HCT116 (cell line): Measurements from ENCODE around the gene RACGAP1.

ENCODE experiments used
- ATF3 ChIP-seq: IDR thresholded peaks from 2 replicates; pipeline ENCODE4 v1.6.1; 2012
- CEBPB ChIP-seq: IDR thresholded peaks from 2 replicates; pipeline ENCODE4 v1.6.1; 2012; ENCODE audit warnings: low read depth
- CTCF ChIP-seq, 3 experiments: fragments of 200-600 bp in 1 of 3; sonication (generic) in 1 of 3; IDR thresholded peaks in 2 of 3; conservative IDR thresholded peaks in 1 of 3; 2 replicates each; pipeline ENCODE4 v1.5.1; 2012 to 2017; ENCODE audit warnings: low read depth in 2 of 3, low read length in 2 of 3, antibody characterized with exemption in 1 of 3, borderline replicate concordance in 1 of 3, control low read depth in 1 of 3, mild to moderate bottlenecking in 1 of 3, mixed read lengths in 1 of 3, mixed run types in 1 of 3, moderate library complexity in 1 of 3; ENCODE audit not compliant: insufficient read depth in 1 of 3
- EGR1 ChIP-seq: IDR thresholded peaks from 2 replicates; pipeline ENCODE4 v1.6.1; 2012; ENCODE audit warnings: low read depth
- ELF1 ChIP-seq: IDR thresholded peaks from 2 replicates; pipeline ENCODE4 v1.6.1; 2012; ENCODE audit warnings: low read depth, borderline replicate concordance
- JUND ChIP-seq: IDR thresholded peaks from 2 replicates; pipeline ENCODE4 v1.6.1; 2012
- POLR2A ChIP-seq: IDR thresholded peaks from 2 replicates; pipeline ENCODE4 v1.7.0; 2011; ENCODE audit warnings: borderline replicate concordance; ENCODE audit not compliant: insufficient read depth, insufficient read length; ENCODE audit errors: extremely low read depth
- POLR2AphosphoS5 ChIP-seq: IDR thresholded peaks from 2 replicates; pipeline ENCODE4 v1.6.1; 2011; ENCODE audit warnings: mild to moderate bottlenecking, low read depth, low read length, moderate library complexity
- TCF7L2 ChIP-seq: IDR thresholded peaks from 2 replicates; pipeline ENCODE4 v1.7.0; 2011; ENCODE audit warnings: borderline replicate concordance, inconsistent platforms; ENCODE audit not compliant: insufficient read depth, insufficient read length; ENCODE audit errors: extremely low read depth
- ZNF274 ChIP-seq: fragments of 200-500 bp; sonication (Bioruptor generic); IDR thresholded peaks from 2 replicates; pipeline ENCODE4 v1.6.1; 2014; ENCODE audit warnings: mild to moderate bottlenecking, low read depth, low read length, inconsistent platforms
- TF ChIP-seq, protein P1 (sequence below): IDR thresholded peaks from 2 replicates; pipeline ENCODE4 v1.6.1; 2012; ENCODE audit warnings: low read depth

GRCh38 chr12:49941556-49942511 is 83.5 kb downstream of the RACGAP1 start:
- no peak for TF ChIP-seq POLR2A
- TF ChIP-seq CTCF (IDR thresholded peaks at IDR 0.05 in 2 of 3, conservative IDR thresholded peaks at IDR 0.05 in 1 of 3; ENCODE audit: borderline replicate concordance in 1 of 3, insufficient read depth in 1 of 3, low read depth in 2 of 3, low read length in 2 of 3), result no peak
- TF ChIP-seq POLR2AphosphoS5, result no peak
- TF ChIP-seq ZNF274, result no peak
- no peak for TF ChIP-seq JUND
- no peak for TF ChIP-seq CEBPB
- TF ChIP-seq, protein P1, sequence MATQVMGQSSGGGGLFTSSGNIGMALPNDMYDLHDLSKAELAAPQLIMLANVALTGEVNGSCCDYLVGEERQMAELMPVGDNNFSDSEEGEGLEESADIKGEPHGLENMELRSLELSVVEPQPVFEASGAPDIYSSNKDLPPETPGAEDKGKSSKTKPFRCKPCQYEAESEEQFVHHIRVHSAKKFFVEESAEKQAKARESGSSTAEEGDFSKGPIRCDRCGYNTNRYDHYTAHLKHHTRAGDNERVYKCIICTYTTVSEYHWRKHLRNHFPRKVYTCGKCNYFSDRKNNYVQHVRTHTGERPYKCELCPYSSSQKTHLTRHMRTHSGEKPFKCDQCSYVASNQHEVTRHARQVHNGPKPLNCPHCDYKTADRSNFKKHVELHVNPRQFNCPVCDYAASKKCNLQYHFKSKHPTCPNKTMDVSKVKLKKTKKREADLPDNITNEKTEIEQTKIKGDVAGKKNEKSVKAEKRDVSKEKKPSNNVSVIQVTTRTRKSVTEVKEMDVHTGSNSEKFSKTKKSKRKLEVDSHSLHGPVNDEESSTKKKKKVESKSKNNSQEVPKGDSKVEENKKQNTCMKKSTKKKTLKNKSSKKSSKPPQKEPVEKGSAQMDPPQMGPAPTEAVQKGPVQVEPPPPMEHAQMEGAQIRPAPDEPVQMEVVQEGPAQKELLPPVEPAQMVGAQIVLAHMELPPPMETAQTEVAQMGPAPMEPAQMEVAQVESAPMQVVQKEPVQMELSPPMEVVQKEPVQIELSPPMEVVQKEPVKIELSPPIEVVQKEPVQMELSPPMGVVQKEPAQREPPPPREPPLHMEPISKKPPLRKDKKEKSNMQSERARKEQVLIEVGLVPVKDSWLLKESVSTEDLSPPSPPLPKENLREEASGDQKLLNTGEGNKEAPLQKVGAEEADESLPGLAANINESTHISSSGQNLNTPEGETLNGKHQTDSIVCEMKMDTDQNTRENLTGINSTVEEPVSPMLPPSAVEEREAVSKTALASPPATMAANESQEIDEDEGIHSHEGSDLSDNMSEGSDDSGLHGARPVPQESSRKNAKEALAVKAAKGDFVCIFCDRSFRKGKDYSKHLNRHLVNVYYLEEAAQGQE, result no peak
- no peak for TF ChIP-seq ATF3
- no peak for TF ChIP-seq TCF7L2
- TF ChIP-seq ELF1, result no peak
- no peak for TF ChIP-seq EGR1
